GM21737 (cell line): ENCODE results near the gene CCDC14.
"Not testable (repeated sequence)": the region's sequence is repeated elsewhere in the genome, so short reads cannot be mapped to it uniquely, and the experiment has no call there.

Experiments
- ATAC-seq: cut with Tn5 transposase; IDR thresholded peaks from one replicate; pipeline ENCODE4 v1.9.1; 2021; ENCODE audit warnings: mild to moderate bottlenecking, moderate library complexity; ENCODE audit not compliant: unreplicated experiment

CCDC14 gene

GRCh38 chr3:123966799-123967198 is 5.8 kb upstream of the CCDC14 start:
- ATAC-seq: not testable (repeated sequence)

DNA sequence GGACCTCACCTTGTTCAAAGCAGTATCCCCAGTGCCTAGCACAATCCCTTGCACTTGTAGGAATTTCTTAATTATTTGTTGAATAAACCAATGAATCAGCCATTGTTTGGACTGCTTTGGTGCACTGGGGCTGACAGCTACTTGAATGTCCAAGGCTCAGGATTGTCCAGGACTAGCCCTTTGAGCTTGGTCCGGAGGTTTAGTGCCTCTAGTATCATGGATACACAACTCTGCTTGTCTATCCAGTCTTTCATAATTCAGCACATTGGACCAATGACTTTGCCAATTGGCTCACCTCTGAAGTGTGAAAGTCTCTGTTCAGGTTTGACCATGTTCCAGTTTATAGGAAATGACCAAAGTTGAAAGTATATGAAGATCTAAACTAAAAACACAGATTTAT is 3.8 kb upstream of the CCDC14 start:
- ATAC-seq: not testable (repeated sequence)

DNA sequence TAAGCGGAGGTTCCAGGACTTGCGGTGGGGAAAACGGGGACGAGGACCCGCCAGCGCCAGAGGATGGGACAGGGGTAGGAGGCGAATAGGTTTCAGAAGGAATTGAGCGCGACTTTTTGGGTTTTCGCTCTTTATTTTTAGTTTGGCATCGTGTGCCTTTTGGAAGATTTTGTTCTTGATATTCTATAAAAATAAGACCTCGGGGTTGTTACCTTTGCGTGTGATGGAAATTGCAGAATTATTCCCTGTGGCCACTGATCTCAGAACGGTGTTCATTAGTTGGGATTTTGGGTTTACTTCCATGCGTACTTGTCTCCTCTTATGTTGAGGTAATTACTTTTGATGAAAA is 453 bp upstream of the CCDC14 start:
- ATAC-seq: no peak

GRCh38 chr3:123953735-123954134 is 7.3 kb downstream of the CCDC14 start:
- ATAC-seq: no peak

DNA sequence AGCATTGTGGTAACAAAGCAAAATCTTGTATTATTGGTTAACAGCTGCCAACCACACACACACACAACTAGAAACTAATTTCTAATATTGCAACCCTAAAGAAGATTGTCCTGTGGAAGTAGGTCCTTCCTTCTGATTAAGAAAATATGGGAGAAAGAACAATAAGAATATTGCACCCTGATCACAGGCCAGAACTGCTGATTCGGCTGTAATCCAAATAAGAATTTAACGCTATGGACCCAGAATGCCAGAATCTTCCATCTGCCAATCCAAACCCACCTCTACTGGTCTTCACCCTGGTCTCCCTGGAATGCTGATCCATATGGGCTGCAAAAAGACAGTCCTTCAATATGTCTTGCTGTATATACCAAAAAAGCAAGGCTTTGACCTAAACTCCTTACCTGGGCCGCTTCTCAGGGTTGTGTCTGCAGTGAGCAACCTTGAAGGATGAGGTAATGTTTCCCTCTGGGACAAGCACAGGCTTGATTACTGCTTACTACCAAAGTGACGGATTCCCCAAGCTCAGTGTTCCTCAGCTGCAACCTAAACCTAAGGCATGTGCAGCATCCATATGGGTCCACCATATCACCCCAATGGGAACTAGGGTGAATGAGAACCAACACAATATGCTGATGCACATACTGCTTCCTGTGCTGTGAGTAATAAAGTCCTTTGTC is 8.0 kb downstream of the CCDC14 start:
- ATAC-seq: no peak

GRCh38 chr3:123951522-123952447 is 9.2 kb downstream of the CCDC14 start:
- ATAC-seq: no peak

GRCh38 chr3:123949641-123950040 is 11.4 kb downstream of the CCDC14 start:
- ATAC-seq: no peak

DNA sequence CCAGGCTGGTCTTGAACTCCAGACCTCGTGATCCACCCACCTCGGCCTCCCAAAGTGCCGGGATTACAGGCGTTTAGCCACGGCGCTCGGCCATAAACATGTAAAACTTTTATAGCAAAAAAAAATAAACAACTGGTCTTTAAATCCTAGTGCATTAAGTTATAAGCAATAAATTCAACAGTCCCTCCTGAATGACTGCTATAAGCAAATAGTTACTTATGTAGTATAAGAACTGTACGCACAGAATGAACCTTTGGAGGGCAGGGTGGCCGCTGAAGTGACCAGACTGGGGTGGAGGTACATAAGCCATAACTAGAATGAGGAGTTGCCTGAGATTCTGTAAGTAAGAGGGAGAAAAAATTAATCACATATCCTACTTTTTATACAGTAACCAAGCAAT is 12.6 kb downstream of the CCDC14 start:
- no peak for ATAC-seq

DNA sequence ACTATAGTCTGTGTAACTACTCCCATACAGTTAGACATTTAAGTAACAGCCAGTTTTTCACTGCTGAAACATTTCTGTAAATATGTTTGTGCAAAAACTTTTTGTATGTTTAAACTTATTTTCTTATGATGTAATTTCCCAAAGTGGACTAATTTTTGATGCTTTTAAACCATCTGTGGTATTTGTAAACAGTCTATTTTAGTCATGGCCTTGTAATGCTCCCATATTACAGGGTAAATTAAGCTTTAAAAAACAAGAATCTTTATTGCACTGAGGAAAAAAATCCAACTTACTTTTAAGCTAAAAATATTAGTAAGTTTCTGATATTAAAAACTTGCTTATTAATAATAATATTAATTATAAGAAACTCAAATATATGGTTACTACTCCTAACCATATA is 13.5 kb downstream of the CCDC14 start:
- no peak for ATAC-seq

DNA sequence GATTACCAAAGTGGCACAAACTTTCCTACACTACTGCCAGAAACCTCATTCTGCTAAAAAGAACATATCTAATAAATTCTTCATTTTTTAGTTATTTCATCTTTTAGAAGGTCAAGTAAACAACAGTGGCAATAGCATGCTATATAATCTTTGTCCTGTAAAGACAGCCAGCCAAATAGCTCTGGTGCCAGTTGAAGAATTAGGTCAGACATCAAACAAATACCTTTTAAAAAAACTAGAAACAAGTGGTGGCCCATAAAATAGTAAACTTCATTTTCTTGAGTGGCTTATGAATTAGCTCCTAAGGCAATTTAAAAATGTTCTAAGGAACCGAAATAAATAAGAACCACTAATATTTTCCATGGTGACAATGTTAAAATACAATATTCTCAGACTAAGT is 19.5 kb downstream of the CCDC14 start:
- no peak for ATAC-seq

DNA sequence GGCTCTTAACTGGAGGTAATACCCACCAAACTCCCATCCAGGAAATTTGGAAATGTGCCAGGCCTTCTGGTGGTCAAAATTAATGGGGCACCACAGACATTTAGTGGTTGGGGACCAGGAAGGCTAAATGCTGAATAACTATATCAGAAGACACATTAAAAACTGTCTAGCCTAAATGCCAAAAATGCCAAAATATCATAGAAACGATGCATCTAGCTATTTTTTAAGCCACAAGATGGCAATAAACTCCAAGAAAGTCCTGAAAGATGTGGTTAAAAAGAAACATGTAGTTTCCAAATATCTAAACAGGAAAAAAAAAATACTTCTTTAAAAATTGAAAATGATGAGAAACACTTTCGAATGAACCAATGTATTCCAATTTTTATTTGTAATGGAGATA is 19.9 kb downstream of the CCDC14 start:
- ATAC-seq: no peak

GRCh38 chr3:123939706-123940105 is 21.3 kb downstream of the CCDC14 start:
- ATAC-seq: no peak

DNA sequence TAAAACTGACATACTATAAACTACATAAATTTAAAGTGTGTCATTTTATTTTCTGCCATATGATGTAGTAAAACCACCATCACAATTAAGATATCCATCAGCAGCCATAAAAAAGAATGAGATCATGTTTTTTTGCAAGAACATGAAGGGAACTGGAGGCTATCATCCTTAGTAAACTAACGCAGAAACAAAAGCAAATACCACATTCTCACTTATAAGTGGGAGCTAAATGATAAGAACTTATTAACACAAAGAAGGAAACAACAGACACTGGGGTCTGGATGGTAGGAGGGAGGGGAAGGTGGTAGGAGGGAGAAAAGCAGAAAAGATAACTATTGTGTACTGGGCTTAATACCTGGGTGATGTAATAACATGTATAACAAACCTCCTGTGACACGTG is 24.6 kb downstream of the CCDC14 start:
- no peak for ATAC-seq

DNA sequence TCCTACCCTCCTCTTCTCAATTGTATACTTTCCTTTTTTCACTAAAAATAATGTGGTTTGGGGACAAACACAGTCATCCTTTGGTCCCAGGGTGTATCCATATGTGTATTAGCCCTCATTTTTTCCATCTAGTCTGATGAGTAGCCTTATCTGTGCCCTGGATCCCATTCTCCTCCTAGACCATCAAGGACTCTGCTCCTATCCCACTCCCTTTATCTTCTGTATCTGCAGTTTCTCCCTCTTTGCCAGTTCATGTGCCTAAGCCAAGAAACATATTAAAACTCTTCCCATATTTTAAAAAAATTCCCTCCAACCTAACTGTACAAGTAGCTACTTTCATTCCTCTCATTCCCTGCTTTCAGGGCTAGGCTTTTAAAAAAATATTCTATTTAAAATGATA is 25.2 kb downstream of the CCDC14 start:
- no peak for ATAC-seq

GRCh38 chr3:123934250-123934649 is 26.8 kb downstream of the CCDC14 start:
- ATAC-seq: no peak

GRCh38 chr3:123930445-123930844 is 30.6 kb downstream of the CCDC14 start:
- ATAC-seq: no peak

DNA sequence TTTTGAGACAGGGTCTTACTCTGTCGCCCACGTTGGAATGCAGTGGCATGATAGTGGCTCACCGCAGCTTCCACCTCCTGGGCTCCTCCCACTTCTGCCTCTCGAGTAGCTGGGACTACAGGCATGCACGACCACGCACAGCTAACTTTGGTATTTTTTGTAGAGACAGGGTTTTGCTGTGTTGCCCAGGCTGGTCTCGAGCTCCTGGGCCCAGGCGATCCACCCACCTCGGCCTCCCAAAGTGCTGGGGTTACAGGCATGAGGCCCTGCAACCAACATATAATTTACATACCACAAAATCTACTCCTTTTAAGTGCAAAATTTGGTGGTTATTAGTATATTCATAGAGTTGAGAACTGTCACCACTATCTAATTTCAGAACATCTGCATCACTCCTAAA is 31.7 kb downstream of the CCDC14 start:
- no peak for ATAC-seq

DNA sequence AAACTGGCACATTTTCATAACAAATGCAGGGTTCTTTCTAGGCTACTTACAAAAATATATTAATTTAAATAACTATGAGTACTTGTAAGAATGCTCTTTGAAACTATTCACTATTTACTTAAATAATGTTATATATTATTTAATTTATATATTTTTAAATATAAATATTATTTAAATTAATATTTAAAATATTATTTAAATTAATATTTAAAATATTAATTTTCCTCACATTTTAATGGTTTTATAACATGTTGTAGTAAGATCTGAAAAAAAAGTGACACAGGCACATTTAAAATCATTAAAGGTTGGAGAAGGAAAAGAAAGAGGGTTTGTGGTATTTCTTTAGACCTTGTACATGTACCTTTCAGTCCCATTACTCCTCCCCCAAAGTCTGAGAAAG is 34.6 kb downstream of the CCDC14 start:
- no peak for ATAC-seq

DNA sequence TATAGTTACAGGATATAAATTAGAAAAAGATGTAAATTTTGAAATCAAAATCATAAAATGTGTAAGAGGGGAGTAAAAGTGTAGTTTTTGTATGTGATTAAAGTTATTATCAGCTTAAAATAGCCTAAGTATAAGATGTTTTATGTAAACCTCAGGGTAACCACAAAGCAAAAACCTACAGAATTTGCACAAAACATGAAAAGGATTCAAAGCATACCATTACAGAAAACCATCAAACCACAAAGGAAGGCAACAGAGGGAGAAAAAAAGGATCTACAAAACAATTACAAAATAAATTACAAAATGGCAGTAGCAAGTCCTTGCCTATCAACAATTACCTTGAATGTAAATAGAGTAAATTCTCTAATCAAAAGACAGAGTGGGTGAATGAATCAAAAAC is 40.2 kb downstream of the CCDC14 start:
- no peak for ATAC-seq

DNA sequence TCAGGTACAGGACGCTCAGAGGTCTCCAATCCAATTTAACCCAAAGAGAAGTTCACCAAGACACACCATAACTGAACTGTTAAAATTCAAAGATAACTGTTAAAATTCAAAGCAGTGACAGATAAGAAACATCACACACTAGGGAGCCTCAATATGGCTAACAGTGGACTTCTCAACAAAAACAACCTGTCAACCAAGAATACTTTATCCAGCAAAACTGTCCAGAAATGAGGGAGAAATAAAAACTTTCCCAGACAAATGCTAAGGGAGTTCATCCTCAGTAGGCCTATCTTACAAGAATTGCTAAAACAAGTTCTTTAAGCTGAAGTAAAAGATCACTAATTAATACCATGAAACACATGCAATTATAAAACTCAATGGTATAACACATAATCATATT is 40.6 kb downstream of the CCDC14 start:
- no peak for ATAC-seq

DNA sequence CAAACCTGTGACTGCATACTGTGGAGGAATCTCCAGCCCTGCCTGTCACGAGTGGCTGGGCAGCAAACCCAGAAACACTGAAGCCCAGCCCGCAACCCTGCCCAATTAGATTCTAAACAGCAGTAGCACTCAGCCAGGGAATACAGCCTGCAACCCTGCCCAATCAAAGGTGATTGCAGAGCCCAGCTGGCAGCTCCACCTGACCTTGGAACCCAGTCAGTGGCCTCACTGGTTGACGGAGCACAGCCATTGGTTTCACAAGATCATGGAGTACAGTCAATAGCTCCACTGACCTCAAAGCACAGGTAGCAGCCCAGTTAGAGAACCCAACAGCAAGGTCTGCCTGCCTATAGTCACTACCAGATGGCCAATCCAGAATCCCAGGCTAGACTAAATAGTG is 41.7 kb downstream of the CCDC14 start:
- ATAC-seq: no peak

- no peak for ATAC-seq
Observed at GRCh38 chr3:123914829-123915228, 46.2 kb downstream of the CCDC14 start.
